Measurements from ENCODE around the gene MAP3K2. TPM values are rescaled to one million over a fixed set of nuclear protein-coding genes. Genes with fewer than 3 reads are reported as not detected.

Gene MAP3K2
- total RNA-seq, 4 donors from 2014 or later: 38.8 to 70.2 (median 52.0) TPM

- peak overlapping the region; percentile 35 to 52 (median 49) for H3K4me3 ChIP-seq
- H3K36me3 ChIP-seq: no peaks in the 10 kb centered on the region
- TF ChIP-seq POLR2A (IDR thresholded peaks at IDR 0.05): no peak
- TF ChIP-seq CTCF (IDR thresholded peaks at IDR 0.05): no peak
- peak in 2 of 3 donors; percentile 70 to 75 for DNase-seq
- peaks cover 0 to 15% (median 10%) of the 10 kb centered on the region in 4 donors for H3K4me1 ChIP-seq
- H3K27ac ChIP-seq: peak overlapping the region in 1 of 4 donors; percentile 38
- peaks cover 0 to 11% of the 10 kb centered on the region in 2 donors for H3K27me3 ChIP-seq
- H3K9me3 ChIP-seq: no peaks in the 10 kb centered on the region
Observed at GRCh38 chr2:127422559-127423477, 35.0 kb upstream of the MAP3K2 start.

GRCh38 chr2:127421871-127422558 lies 34.2 kb upstream of the MAP3K2 start:
- TF ChIP-seq POLR2A (IDR thresholded peaks at IDR 0.05) (no peak), CTCF (IDR thresholded peaks at IDR 0.05) (no peak)
- no peaks in the 10 kb centered on the region for H3K9me3 ChIP-seq
- DNase-seq: peak in 2 of 3 donors; percentile 12 to 42
- no peaks in the 10 kb centered on the region for H3K36me3 ChIP-seq
- no peak overlapping the region for H3K27ac ChIP-seq
- H3K4me3 ChIP-seq: no peak overlapping the region
- peaks cover 0 to 11% of the 10 kb centered on the region in 2 donors for H3K27me3 ChIP-seq
- H3K4me1 ChIP-seq: peaks cover 0 to 15% (median 10%) of the 10 kb centered on the region in 4 donors

- Histone ChIP-seq H3K36me3 (no peaks in the 10 kb centered on the region), H3K4me3 (no peak overlapping the region), H3K4me1 (peaks cover 0 to 20% (median 12%) of the 10 kb centered on the region in 4 donors), H3K9me3 (no peaks in the 10 kb centered on the region), H3K27ac (no peak overlapping the region), H3K27me3 (peaks cover 0 to 11% of the 10 kb centered on the region in 2 donors)
- peak in 2 of 3 donors; percentile 6 to 34 for DNase-seq
- TF ChIP-seq POLR2A (IDR thresholded peaks at IDR 0.05) (no peak), CTCF (IDR thresholded peaks at IDR 0.05) (no peak)
Observed at GRCh38 chr2:127421116-127421800, 33.5 kb upstream of the MAP3K2 start.

- Histone ChIP-seq H3K4me3 (peak overlapping the region in 1 of 4 donors; percentile 1), H3K36me3 (no peaks in the 10 kb centered on the region), H3K27me3 (peaks cover 0 to 11% of the 10 kb centered on the region in 2 donors), H3K27ac (no peak overlapping the region), H3K9me3 (no peaks in the 10 kb centered on the region), H3K4me1 (peaks cover 0 to 29% (median 15%) of the 10 kb centered on the region in 4 donors)
- peak in 1 of 3 donors; percentile 12 for DNase-seq
- TF ChIP-seq POLR2A (IDR thresholded peaks at IDR 0.05) (no peak), CTCF (IDR thresholded peaks at IDR 0.05) (no peak)
Observed at GRCh38 chr2:127420039-127420864, 32.5 kb upstream of the MAP3K2 start.
